Caco-2 (cell line): ENCODE measurements around the gene PRKCB. TPM values are rescaled to one million over a fixed set of nuclear protein-coding genes. Genes with fewer than 3 reads are reported as not detected.

Experiments
- BruUV-seq: library from RNA; stranded (reverse); fragments of 400-500 nt; replicated peaks from 2 replicates; lab custom pipeline; 2021; lab: Mats Ljungman, UMichigan
- CTCF ChIA-PET: fragments of 300-600 bp; sonication (Branson Sonifier 250); formaldehyde crosslinking; loops from one replicate; lab custom pipeline; 2022; ENCODE audit warnings: antibody characterized with exemption; lab: Charles Lee
- POLR2A ChIA-PET: fragments of 300-600 bp; sonication (Branson Sonifier 250); formaldehyde crosslinking; loops from one replicate; lab custom pipeline; 2022; ENCODE audit warnings: antibody characterized with exemption; lab: Charles Lee
- DNase-seq, 2 experiments: peaks; one replicate each; pipeline versions ENCODE4 v3.0.0 to v3.0.0-alpha.2; 2020 to 2022
- H3K27me3 ChIP-seq: replicated peaks from 2 replicates; pipeline ENCODE4 v1.6.0; 2011; ENCODE audit warnings: low read length; ENCODE audit not compliant: control insufficient read depth, insufficient read depth
- H3K36me3 ChIP-seq: 2 replicates; pipeline ENCODE4 v1.5.1; 2011; ENCODE audit warnings: low read length; ENCODE audit not compliant: control insufficient read depth, insufficient read depth
- H3K4me1 ChIP-seq: fragments of 250-450 bp; sonication (Bioruptor Pico); 2 replicates; pipeline ENCODE4 v1.5.1; 2020; ENCODE audit warnings: mild to moderate bottlenecking
- H3K4me3 ChIP-seq: 2 replicates; pipeline ENCODE4 v1.5.1; 2011; ENCODE audit warnings: low read depth, mild to moderate bottlenecking, control low read depth, low read length
- H3K9me3 ChIP-seq: fragments of 250-450 bp; sonication (Bioruptor Pico); 2 replicates; pipeline ENCODE4 v1.5.1; 2020; ENCODE audit warnings: mild to moderate bottlenecking, moderate library complexity
- H3K27ac Mint-ChIP-seq: one replicate; pipeline ENCODE4 v1.8.0; 2022; ENCODE audit warnings: mixed read lengths; ENCODE audit not compliant: unreplicated experiment
- H3K27me3 Mint-ChIP-seq: one replicate; pipeline ENCODE4 v1.8.0; 2022; ENCODE audit warnings: mixed read lengths; ENCODE audit not compliant: insufficient read depth, unreplicated experiment
- H3K36me3 Mint-ChIP-seq: one replicate; pipeline ENCODE4 v1.8.0; 2022; ENCODE audit warnings: mild to moderate bottlenecking, mixed read lengths; ENCODE audit not compliant: insufficient read depth, unreplicated experiment
- H3K4me1 Mint-ChIP-seq: one replicate; pipeline ENCODE4 v1.8.0; 2022; ENCODE audit warnings: low read depth, mixed read lengths; ENCODE audit not compliant: unreplicated experiment
- H3K4me3 Mint-ChIP-seq: one replicate; pipeline ENCODE4 v1.8.0; 2022; ENCODE audit warnings: mild to moderate bottlenecking, moderate library complexity, mixed read lengths; ENCODE audit not compliant: unreplicated experiment
- H3K9me3 Mint-ChIP-seq: one replicate; pipeline ENCODE4 v1.8.0; 2022; ENCODE audit warnings: mixed read lengths; ENCODE audit not compliant: unreplicated experiment
- CTCF ChIP-seq, 2 experiments: fragments of 200-600 bp in 1 of 2; IDR thresholded peaks; 1 replicate in 1 of 2; 2 replicates in 1 of 2; pipeline versions ENCODE4 v1.5.1 to v1.8.0; 2011 to 2022; ENCODE audit warnings: antibody characterized with exemption in 1 of 2, control low read depth in 1 of 2, inconsistent platforms in 1 of 2, low read depth in 1 of 2, low read length in 1 of 2, mild to moderate bottlenecking in 1 of 2, moderate library complexity in 1 of 2; ENCODE audit not compliant: insufficient read depth in 1 of 2, severe bottlenecking in 1 of 2, unreplicated experiment in 1 of 2
- intact Hi-C: fragments of 100-400 bp; cut with micrococcal nuclease; formaldehyde crosslinking; loops from one replicate; pipeline ENCODE4 v1.10.0; 2022; ENCODE audit not compliant: unreplicated experiment
- total RNA-seq: library from RNA; stranded (reverse); gene quantifications from 2 replicates; pipeline ENCODE4 v1.2.3, GENCODE V29; 2022

The PRKCB gene
- total RNA-seq, 1 experiment from 2014 or later = not detected

- no TSS peak for BruUV-seq
- H3K27me3 Mint-ChIP-seq = peaks cover 13% of the 10 kb centered on the region
- no peak overlapping the region for H3K27ac Mint-ChIP-seq
- no peaks in the 10 kb centered on the region for H3K36me3 Mint-ChIP-seq
- no peak for TF ChIP-seq CTCF (IDR thresholded peaks at IDR 0.05; ENCODE audit: insufficient read depth in 1 of 2, low read depth in 1 of 2, low read length in 1 of 2, severe bottlenecking in 1 of 2, unreplicated experiment in 1 of 2)
- no peak for DNase-seq
- ChIA-PET CTCF (no interaction called here), POLR2A (no interaction called here)
- H3K27me3 ChIP-seq = no peaks in the 10 kb centered on the region
- no peaks in the 10 kb centered on the region for H3K9me3 ChIP-seq
- H3K36me3 ChIP-seq = no peaks in the 10 kb centered on the region
- no peak overlapping the region for H3K4me3 ChIP-seq
- no peak overlapping the region for H3K4me3 Mint-ChIP-seq
- no peaks in the 10 kb centered on the region for H3K4me1 Mint-ChIP-seq
- no peaks in the 10 kb centered on the region for H3K4me1 ChIP-seq
- no peaks in the 10 kb centered on the region for H3K9me3 Mint-ChIP-seq
- intact Hi-C loops = no loop called here
Measured at GRCh38 chr16:23943604-23944003, 107.8 kb downstream of the PRKCB start.

GRCh38 chr16:23944381-23944780, 108.6 kb downstream of the PRKCB start:
- TF ChIP-seq CTCF (IDR thresholded peaks at IDR 0.05; ENCODE audit: insufficient read depth in 1 of 2, low read depth in 1 of 2, low read length in 1 of 2, severe bottlenecking in 1 of 2, unreplicated experiment in 1 of 2) = no peak
- Histone ChIP-seq H3K27me3 (no peaks in the 10 kb centered on the region), H3K4me1 (no peaks in the 10 kb centered on the region), H3K9me3 (no peaks in the 10 kb centered on the region), H3K4me3 (no peak overlapping the region), H3K36me3 (no peaks in the 10 kb centered on the region)
- CTCF ChIA-PET = no interaction called here
- H3K4me1 Mint-ChIP-seq = no peaks in the 10 kb centered on the region
- no peak for DNase-seq
- POLR2A ChIA-PET = no interaction called here
- H3K9me3 Mint-ChIP-seq = no peaks in the 10 kb centered on the region
- intact Hi-C loops = no loop called here
- no TSS peak for BruUV-seq
- H3K4me3 Mint-ChIP-seq = no peak overlapping the region
- H3K27me3 Mint-ChIP-seq = peaks cover 13% of the 10 kb centered on the region
- H3K36me3 Mint-ChIP-seq = no peaks in the 10 kb centered on the region
- H3K27ac Mint-ChIP-seq = no peak overlapping the region

GRCh38 chr16:23945243-23945642, 109.5 kb downstream of the PRKCB start:
- BruUV-seq = no TSS peak
- intact Hi-C loops = no loop called here
- no peak for TF ChIP-seq CTCF (IDR thresholded peaks at IDR 0.05; ENCODE audit: insufficient read depth in 1 of 2, low read depth in 1 of 2, low read length in 1 of 2, severe bottlenecking in 1 of 2, unreplicated experiment in 1 of 2)

More at GRCh38 chr16:23945243-23945642, 109.5 kb downstream of the PRKCB start:
- Histone ChIP-seq H3K9me3 (no peaks in the 10 kb centered on the region), H3K4me3 (no peak overlapping the region), H3K4me1 (no peaks in the 10 kb centered on the region), H3K36me3 (no peaks in the 10 kb centered on the region), H3K27me3 (no peaks in the 10 kb centered on the region)
- Mint-ChIP-seq H3K27ac (no peak overlapping the region), H3K9me3 (no peaks in the 10 kb centered on the region), H3K4me1 (no peaks in the 10 kb centered on the region), H3K27me3 (peaks cover 13% of the 10 kb centered on the region), H3K4me3 (no peak overlapping the region), H3K36me3 (no peaks in the 10 kb centered on the region)
- CTCF ChIA-PET = no interaction called here
- POLR2A ChIA-PET = no interaction called here
- DNase-seq = no peak
